K562 (cell line): ENCODE results near the gene ILKAP. TPM values are rescaled to one million over a fixed set of nuclear protein-coding genes. Genes with fewer than 3 reads are reported as not detected.

ENCODE experiments used
- ATF1 ChIP-seq, 2 experiments: fragments of 450-650 bp in 1 of 2; IDR thresholded peaks; 2 replicates each; pipeline ENCODE4 v1.6.1; 2016; ENCODE audit warnings: missing compliant biosample characterization in 1 of 2, missing genetic modification characterization in 1 of 2
- DMBX1 ChIP-seq: fragments of 250-450 bp; sonication (Bioruptor Pico); IDR thresholded peaks from 2 replicates; pipeline ENCODE4 v1.8.0; 2022; ENCODE audit warnings: inconsistent platforms, mild to moderate bottlenecking, moderate library complexity, borderline replicate concordance
- GATAD2B ChIP-seq: fragments of 450-650 bp; IDR thresholded peaks from 2 replicates; pipeline ENCODE4 v1.6.1; 2017; ENCODE audit warnings: mild to moderate bottlenecking, borderline replicate concordance
- HDAC6 ChIP-seq: IDR thresholded peaks from 2 replicates; pipeline ENCODE4 v1.6.1; 2012; ENCODE audit warnings: low read depth, mild to moderate bottlenecking, control low read depth, inconsistent platforms, low read length, moderate library complexity
- HMG20B ChIP-seq: fragments of 250-450 bp; sonication (Bioruptor Pico); IDR thresholded peaks from 2 replicates; pipeline ENCODE4 v1.5.0; 2021; ENCODE audit warnings: mild to moderate bottlenecking
- KDM5B ChIP-seq: fragments of 200-600 bp; sonication (generic); IDR thresholded peaks from 2 replicates; pipeline ENCODE4 v1.6.1; 2012; ENCODE audit warnings: low read depth, mild to moderate bottlenecking, moderate library complexity, low read length, control low read depth, inconsistent platforms; ENCODE audit not compliant: insufficient replicate concordance
- POLR2H ChIP-seq: IDR thresholded peaks from 2 replicates; pipeline ENCODE4 v1.6.1; 2016; ENCODE audit warnings: missing genetic modification characterization, low read depth, mild to moderate bottlenecking, control low read depth, missing compliant biosample characterization, moderate library complexity
- REST ChIP-seq, 2 experiments: fragments of 450-650 bp; formaldehyde crosslinking in 1 of 2; IDR thresholded peaks; 2 replicates each; pipeline versions ENCODE4 v1.4.0 to v1.6.1; 2014 to 2020; ENCODE audit warnings: mild to moderate bottlenecking in 2 of 2, borderline replicate concordance in 1 of 2, low read depth in 1 of 2
- SIN3A ChIP-seq, 2 experiments: fragments of 150-350 bp in 1 of 2; IDR thresholded peaks; 2 replicates each; pipeline ENCODE4 v1.6.1; 2011 to 2016; ENCODE audit warnings: borderline replicate concordance in 2 of 2, low read depth in 2 of 2, low read length in 2 of 2, mild to moderate bottlenecking in 2 of 2, moderate library complexity in 2 of 2; ENCODE audit not compliant: control insufficient read depth in 1 of 2
- TAF1 ChIP-seq: IDR thresholded peaks from 2 replicates; pipeline ENCODE4 v1.6.1; 2011; ENCODE audit warnings: mild to moderate bottlenecking, low read length, moderate library complexity; ENCODE audit not compliant: insufficient read depth, control insufficient read depth, severe bottlenecking; ENCODE audit errors: extremely low read depth
- TFE3 ChIP-seq: fragments of 450-650 bp; formaldehyde crosslinking; IDR thresholded peaks from 2 replicates; pipeline ENCODE4 v1.4.0; 2020; ENCODE audit warnings: mild to moderate bottlenecking, mixed read lengths
- polyA plus RNA-seq, 8 experiments: library from polyadenylated mRNA; depleted of rRNA in 4 of 8; stranded (reverse) in 5 of 8; unstranded in 3 of 8; fragments of >200 nt; fragmentation: Nextera tagmentation in 2 of 8; fragmentation: Illumina TruSeq in 1 of 8; extraction: Ambion mirVana in 2 of 8; extraction: Trizol in 1 of 8; gene quantifications; 2 replicates each; pipeline versions ENCODE4 v1.2.1 to v1.2.3, GENCODE V29; 2011 to 2014; ENCODE audit warnings: inconsistent platforms in 1 of 8, missing spikeins in 1 of 8
- total RNA-seq, 7 experiments: library from RNA; depleted of rRNA in 6 of 7; stranded (reverse); fragments of >200 nt in 6 of 7; fragmentation: Illumina TruSeq in 2 of 7; extraction: Trizol in 2 of 7; gene quantifications; 2 replicates each; pipeline versions ENCODE4 v1.2.1 to v1.2.3, GENCODE V29; 2011 to 2021; ENCODE audit warnings: low replicate concordance in 1 of 7
- TF ChIP-seq, protein P1 (sequence below): fragments of 200-800 bp; sonication (Bioruptor generic); IDR thresholded peaks from 2 replicates; pipeline ENCODE4 v1.6.1; 2017; ENCODE audit warnings: missing genetic modification characterization, missing compliant biosample characterization

The ILKAP gene
- total and polyA plus RNA-seq, 9 of the 15 experiments (the other 6 are each of a cell fraction or from before 2014, with no cell fraction given): 3.1 to 43.9 (median 20.7) TPM

DNA sequence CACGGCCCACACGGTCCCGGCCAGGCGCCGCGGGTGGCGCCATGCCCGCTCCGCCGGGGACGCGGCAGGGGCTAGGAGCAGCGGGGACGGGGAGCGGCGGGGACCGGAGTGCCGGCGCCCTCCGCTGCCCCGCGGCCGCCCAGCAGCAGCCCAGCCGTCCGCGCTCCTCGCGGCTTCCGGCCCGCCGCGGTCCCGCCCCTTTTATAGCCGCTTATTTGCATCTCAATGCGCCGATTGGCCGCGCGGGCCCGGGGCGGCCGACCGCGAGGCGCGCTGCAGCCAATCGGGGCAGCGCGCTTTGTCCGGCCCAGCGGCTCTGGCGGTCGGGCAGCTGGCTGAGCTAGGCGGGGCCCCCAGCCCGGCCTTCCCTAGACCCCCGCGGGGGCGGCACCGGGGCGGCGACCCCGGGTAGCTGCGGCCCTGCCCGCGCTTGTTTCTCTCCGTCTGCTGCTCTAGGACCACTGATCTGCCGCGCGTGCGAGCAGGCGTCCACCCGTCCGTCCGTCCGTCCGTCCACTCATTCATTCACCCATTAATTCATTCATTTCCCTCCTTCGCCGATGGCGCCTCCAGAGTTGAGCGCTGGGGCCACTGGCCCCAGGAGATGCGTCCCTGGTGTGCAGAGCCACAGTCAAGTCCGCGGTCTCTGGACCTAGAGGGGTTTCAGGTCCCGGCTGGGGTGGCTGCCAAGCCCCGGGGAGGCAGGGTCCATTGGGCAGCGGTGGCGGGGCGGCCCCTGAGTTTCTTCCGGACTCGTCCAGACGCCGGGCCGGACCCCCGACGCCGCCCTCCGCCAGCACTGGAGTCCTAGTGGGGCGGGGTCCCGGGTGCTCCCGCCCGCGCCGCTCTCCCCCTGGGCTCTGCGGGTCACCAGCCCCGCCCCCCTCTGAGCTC is 36.6 kb upstream of the ILKAP start, which contains the start of gene HES6 (continued):
- TF ChIP-seq REST (IDR thresholded peaks at IDR 0.05; ENCODE audit: borderline replicate concordance) (0 out of 2 replicates have a peak, but pooled peaks have one; percentile 6), REST (CRISPR knock-in tag; IDR thresholded peaks at IDR 0.05; ENCODE audit: low read depth) (no peak; the same call in 1 of the 2 replicates), HDAC6 (no peak), ATF1 (CRISPR knock-in tag; IDR thresholded peaks at IDR 0.05) (no peak), ATF1 (tag; IDR thresholded peaks at IDR 0.05) (no peak), TAF1 (peak; percentile 71), KDM5B (peak; percentile 91), DMBX1 (CRISPR knock-in tag) (no peak), GATAD2B (peak; percentile 65; the same call in 1 of the 2 replicates), HMG20B (no peak), TFE3 (CRISPR knock-in tag) (no peak), POLR2H (peak; percentile 93), SIN3A (IDR thresholded peaks at IDR 0.05; ENCODE audit: borderline replicate concordance in 2 of 2, control insufficient read depth in 1 of 2, low read depth in 2 of 2, low read length in 2 of 2) (peak in 1 of 2 experiments; percentile 40; a peak in 1 of 4 replicates)
- TF ChIP-seq, protein P1, sequence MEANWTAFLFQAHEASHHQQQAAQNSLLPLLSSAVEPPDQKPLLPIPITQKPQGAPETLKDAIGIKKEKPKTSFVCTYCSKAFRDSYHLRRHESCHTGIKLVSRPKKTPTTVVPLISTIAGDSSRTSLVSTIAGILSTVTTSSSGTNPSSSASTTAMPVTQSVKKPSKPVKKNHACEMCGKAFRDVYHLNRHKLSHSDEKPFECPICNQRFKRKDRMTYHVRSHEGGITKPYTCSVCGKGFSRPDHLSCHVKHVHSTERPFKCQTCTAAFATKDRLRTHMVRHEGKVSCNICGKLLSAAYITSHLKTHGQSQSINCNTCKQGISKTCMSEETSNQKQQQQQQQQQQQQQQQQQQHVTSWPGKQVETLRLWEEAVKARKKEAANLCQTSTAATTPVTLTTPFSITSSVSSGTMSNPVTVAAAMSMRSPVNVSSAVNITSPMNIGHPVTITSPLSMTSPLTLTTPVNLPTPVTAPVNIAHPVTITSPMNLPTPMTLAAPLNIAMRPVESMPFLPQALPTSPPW: peak; percentile 48
